Measurements from ENCODE around the gene NSL1.

NSL1 gene

DNA sequence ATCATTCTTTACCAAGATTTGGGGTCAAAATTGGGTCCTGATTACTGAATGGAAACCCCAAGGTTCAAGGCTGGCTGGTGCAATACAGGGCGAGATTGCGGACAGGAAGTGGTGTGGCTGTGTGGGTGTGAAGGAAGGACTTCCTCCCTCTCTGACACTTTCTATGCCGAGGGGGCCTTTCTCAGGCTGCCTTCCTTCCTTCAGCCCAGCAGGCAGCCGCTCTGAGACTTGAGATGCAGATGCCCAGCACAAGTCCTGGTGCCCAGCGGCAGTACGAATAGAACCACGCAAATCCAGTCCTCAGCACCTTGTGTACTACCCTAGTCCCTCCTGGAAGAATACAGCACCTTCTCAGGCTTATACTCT lies 108.2 kb downstream of the NSL1 start:
- DNase-seq = no peak

DNA sequence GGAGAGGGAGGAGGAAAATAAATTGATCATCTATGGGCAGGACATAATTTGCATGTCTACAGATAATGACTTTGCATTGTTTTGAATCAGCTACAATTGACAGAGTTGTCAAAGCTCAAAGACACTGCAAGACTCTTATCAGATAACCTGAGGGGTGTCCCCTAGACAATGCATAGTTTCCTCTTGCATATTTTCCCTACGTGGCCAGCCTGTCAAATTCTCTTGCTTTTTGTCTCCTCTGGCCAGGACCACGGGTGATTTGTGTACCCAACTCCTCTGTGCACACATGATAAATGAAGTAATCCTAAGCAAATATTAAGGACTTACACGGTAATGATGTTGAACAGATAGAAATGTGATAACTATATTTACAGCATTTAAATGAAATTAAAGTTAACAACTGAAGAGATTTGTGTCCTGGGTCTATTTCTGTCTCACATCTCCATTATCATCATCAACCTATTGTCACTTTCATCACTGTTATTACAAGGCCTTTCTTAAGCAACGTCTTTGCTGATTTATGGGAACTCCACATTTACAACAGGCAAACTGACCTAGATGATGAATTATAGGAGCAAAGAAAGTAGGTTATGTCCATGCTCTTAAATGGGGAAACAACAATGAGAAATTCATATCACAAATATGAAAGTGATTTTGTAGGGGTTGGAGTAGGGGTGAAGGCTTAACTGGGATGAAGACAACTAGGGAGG lies 110.7 kb downstream of the NSL1 start:
- no peak for DNase-seq

DNA sequence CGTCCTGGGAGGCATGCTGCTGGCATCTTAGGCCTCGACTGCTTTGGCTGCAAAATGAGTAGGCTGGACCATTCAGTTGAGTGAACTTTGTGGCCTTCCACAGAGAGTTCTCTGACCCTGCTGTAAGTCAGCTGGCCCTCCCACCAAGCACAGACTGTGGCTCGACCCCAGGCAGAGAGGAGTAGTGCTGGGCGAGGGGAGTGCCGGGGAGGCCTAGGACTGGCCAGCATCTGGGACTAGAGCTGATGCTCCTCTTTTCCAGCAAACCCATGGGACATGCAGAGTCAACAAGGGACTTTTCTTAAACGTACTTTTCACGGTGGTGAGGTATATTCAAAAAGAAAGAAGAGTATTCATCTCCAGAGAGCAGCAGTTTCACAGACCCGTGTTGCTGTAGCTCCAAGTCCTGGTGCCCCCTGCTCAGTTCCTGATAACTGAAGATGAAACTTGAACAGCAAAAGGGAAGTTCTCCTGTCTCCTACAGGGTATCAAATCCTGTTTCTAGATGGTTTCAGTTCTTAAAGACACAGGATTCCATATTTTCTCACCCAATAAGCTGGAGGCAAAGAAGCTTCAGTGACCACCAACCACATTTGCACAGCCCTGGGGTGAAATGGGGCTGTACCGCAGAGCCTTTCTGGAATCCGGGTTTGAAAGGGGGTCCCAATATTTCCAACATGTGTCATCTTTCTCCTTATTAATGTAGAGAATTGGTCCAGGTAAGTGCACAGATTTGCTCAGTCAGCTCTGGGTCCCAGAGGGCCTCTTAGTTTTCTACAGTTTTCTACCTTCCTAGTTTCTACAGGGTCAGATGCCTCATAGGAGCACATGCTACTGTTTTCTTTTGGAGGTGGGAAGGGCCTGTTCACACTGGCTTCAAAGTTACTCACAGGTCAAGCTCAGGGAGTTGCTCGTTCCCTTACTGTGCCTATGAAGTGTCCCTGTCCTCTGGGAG lies 112.8 kb downstream of the NSL1 start:
- DNase-seq = no peak

DNA sequence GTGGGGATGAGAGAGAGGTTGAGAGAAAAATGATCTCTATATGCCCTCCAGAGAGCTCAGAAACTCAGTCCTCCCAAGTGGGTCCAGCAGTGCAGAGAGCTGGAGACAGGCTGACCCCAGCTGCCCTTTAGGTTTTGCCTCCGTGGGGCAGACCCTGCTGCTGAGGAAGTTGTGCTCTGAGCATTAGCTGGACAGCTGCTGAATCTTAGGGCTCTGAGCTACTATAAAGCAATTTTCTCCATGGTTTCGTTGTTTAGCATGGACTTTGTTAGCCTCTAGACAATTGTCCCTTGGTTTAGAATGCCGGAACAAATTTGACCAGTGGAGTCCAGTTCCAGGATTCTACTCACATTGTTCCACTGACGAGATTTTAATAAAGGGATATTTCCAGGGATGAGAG lies 114.0 kb downstream of the NSL1 start:
- DNase-seq = no peak

DNA sequence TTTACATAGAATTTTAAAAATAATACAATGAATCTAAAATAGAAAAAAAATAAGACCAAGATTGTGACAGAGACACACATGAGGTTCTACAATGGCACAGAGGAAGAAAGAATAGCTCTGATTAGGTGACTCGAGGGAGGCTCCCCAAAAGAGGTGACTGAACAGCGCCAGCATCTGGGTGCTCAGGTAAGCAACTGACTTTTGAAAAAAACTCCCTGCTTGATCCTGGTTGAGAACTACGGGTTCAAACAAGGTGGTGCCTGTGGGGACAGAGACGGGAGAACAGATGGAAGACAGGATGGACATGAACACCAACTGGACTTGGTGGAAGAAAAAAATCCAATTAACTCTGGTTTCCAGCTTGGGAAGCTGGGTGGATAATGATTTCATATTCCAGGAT lies 114.4 kb downstream of the NSL1 start:
- DNase-seq = no peak
